ENCODE results near the gene CCDC13.
"Not testable (repeated sequence)": the region's sequence is repeated elsewhere in the genome, so short reads cannot be mapped to it uniquely, and the experiment has no call there.

CCDC13 gene

DNA sequence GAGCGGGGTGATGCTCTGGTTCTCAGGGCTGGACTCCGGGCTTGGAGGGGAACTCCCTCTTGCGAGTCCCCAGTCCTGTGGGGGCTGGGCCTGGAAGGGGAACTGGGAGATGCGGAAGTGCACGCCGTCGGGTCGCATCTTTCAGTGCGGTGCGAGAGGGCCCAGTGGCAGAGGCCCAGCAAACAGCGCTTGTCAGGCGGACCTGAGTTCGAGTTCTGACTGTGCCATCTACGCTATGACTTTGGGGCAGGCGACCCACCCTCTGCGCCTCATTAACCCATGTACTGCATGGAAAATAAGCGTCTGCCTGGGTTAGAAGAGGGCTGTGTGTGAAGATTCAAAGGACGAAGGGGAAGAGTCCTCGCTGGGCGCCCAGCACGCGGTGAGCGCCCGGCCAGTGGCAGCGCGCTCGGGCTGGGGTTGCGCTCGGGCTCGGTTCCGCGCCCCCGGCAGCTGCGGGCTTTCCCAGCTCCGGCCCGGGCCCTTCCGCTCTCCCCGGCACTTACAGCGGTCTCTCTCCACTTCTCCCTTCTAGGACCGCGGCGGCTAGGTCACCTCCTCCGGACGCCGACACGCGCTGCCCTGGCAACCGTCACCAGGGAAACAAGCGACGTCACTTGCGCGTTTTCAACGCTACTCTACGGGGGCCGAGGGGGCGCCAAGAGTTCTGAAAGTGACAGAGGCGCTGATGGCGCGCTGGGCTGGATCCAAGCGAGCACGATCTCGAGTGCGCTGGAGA lies at the start of gene CCDC13:
TSS of gene CCDC13 (minus strand) at position 584 of the 739 bp plus-strand sequence. CDS start 14,908 bp downstream, outside the sequence.
- DNase-seq = peak; percentile 88 to 93

- no peak for DNase-seq
Observed at GRCh38 chr3:42822828-42823227, 49.8 kb upstream of the CCDC13 start.

- DNase-seq = no peak
Observed at GRCh38 chr3:42820746-42821051, 47.6 kb upstream of the CCDC13 start.

GRCh38 chr3:42819351-42819965 lies 46.4 kb upstream of the CCDC13 start:
- DNase-seq = no peak

DNA sequence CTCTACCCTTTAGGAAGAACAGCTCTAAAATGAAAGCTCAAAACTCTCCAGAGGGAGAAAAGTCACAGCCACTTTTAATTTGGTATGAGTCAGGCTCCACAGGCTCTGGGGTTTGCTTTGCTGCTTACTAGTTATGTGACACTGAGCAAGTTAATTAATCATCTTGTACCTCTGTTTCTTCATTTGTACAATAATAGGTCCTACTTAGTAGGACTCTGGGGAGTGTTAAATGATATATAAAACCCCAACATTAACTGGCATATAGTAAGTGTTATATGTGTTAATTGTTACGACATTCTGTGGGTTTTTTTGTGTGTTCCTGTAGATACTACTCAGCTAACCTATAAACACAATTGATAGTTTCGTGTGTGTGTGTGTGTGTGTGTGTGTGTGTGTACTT lies 42.8 kb upstream of the CCDC13 start:
- no peak for DNase-seq

DNA sequence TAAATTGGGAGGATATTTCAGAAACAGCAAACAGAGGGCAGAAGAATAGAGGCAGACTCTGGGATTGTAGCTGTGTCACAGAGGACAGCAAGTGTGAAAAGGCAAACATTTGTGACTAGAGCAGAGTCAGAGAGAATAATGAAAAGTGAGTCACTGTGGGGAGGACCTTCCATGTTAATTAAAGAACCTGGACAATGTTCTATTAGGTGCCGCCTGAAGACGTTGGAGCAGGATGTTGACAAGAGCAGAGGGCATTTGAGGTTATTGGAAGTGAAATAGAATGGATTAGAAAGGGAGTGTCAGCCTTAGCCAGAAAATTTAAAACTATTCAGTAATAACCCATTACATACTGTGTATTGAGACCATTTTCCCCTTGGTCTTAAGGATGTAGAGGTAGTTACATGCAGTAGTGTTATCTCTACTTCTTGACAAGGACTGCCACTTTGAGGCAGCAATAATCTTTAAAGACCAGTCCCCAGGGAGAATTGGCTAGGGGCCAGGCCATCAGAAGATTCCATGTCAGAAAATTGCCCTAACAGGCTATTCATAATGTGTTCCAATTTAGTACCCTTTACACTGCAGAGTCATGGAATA lies 42.0 kb upstream of the CCDC13 start:
- DNase-seq = no peak

DNA sequence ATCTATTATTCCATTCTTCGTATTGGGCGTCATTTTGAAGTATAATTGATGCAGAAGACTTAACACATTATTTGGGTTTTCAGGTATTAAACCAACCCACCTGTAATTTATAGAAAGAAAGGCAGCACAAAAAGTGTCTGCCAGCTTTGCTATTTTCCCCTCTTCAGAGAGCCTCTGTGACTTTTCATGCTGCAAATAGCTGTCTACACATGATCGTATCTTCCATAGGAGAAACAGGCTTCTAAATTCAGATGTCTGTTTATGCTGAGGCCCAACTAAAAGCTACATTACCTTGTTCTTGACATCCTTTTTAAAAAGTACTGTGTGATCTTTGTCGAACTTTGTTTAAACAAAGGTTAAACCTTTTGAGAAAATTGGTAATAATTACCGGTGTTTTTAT lies 41.2 kb upstream of the CCDC13 start:
- DNase-seq = no peak

DNA sequence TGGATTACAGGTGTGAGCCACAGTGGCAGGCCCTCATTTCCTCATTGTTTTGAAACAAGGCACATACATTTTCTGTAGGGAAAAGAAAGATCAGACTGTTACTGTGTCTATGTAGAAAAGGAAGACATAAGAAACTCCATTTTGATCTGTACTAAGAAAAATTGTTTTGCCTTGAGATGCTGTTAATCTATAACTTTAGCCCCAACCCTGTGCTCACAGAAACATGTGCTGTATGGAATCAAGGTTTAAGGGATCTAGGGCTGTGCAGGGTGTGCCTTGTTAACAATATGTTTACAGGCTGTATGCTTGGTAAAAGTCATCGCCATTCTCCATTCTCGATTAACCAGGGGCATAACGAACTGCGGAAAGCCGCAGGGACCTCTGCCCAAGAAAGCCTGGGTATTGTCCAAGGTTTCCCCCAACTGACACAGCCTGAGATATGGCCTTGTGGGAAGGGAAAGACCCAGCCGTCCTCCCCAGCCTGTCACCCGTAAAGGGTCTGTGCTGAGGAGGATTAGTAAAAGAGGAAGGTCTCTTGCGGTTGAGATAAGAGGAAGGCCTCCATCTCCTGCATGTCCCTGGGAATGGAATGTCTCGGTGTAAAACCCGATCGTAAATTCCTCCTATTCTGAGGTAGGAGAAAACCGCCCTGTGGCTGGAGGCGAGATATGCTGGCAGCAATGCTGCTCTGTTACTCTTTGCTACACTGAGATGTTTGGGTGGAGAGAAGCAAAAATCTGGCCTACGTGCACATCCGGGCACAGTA lies 38.2 kb upstream of the CCDC13 start:
- not testable (repeated sequence) for DNase-seq

- not testable (repeated sequence) for DNase-seq
Observed at GRCh38 chr3:42810706-42811105, 37.7 kb upstream of the CCDC13 start.

GRCh38 chr3:42809202-42809601 lies 36.1 kb upstream of the CCDC13 start, which contains the start of gene ACKR2:
TSS of gene ACKR2 (plus strand) at chr3:42809445. CDS start at chr3:42864503, 55,058 bp downstream.
- no peak for DNase-seq

GRCh38 chr3:42807929-42808328 lies 34.9 kb upstream of the CCDC13 start:
- DNase-seq = no peak

DNA sequence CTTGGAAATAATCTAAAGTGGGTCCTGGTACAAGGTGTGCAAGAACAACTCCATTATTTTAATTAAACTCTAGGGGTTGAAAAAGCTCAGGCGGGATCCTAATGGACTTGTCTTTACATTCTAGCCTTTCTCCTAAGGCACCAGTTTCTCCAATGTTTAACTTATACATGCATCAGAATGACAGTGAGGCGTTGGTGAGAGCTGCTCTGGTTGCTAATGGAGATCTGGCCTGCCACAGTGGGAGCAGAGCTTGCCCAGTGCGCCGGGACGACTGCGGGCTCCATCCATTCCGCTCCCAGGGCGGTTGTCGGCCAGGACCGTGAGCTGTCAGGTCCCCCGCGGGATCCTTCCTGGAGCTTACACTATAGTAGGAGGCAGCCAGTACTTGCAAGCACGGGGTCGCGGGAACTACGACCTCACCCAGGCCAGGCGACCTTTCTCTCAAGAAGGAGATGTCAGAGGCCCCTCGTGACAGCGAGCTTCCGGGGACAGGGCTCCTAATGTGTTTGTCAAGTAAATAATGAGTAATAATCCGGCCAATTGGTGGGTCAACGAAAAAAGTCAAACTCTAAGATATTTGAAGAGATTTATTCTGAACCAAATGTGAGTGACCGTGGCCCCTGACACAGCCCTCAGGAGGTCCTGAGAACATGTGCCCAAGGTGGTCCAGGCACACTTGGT lies 32.2 kb upstream of the CCDC13 start:
- no peak for DNase-seq

- no peak for DNase-seq
Observed at GRCh38 chr3:42804831-42805132, 31.7 kb upstream of the CCDC13 start.

DNA sequence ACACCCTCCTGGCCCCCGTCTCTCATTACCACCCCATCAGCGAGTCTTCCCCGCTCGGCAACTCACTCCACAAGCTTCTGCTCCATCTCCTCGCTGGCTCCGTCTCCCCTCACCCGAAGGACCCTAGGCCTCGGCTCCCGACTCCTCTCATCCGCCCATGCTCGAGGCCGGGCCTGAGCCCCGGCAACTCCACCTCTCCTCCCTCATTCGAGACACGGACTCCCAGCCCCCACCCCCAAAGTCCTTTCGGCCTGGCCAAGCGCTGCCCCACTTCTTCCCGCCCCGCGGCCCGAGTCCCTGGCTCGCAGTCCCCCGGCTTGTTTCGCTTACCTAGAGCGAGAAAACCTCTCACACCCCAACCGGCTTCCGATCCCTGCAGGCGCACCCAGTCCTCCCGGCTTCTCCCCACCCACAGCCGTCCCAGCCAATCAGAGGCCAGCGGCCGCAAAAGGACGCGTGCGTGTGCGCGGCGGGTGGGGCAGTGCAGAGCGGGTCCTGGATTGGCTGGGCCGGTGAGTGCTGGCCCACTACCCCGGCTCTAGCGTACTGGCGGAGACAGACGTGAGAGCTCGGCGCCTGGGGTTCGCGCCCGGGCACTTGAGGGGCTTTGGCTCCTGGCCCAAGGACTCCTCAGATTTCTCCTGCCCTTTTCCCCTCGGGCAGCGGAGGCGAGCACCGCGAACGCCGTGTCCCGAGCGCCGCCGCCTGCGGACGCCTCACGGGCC lies 31.2 kb upstream of the CCDC13 start, which contains the start of gene HIGD1A:
TSS of gene HIGD1A (minus strand) at position 385 of the 725 bp plus-strand sequence. CDS start 10,237 bp downstream, outside the sequence.
- DNase-seq = peak; percentile 94 to 95

DNA sequence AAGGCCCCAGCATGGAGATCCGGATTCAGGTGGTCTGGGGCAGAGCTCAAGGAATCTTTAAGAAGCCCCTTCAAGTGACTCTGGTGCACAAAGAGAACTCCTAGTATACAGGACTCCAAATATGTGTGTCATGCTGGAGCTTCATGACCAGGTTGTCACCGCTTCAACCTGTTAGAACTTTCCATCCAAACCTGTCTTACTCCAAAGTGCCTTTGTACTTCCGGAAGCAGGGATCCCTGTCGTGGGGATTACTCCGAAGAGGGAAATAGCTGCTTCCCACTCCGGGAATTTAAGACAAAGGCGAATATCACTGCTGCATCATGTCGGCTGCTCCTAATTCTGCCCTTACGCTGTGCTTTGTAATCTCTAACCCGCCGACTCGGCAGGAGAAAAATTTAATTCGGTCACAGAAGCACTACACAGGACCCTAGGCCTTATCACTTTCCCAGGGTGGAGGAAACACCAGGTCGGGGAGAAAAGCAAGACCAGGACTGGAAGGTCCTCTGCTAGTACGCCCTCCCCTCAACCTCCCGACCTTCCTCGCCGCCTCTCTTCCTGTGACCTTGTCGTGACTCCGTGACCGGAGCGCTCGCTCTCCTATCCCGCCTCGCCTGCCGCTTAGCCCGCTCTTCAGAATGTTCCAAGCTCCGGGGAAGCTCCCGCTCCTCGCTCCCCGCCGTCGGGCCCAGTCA lies 30.5 kb upstream of the CCDC13 start:
- DNase-seq = peak in 1 of 2 donors; percentile 6

GRCh38 chr3:42802876-42803413 lies 29.9 kb upstream of the CCDC13 start:
- no peak for DNase-seq

- DNase-seq = no peak
Observed at GRCh38 chr3:42801784-42802183, 28.7 kb upstream of the CCDC13 start.

DNA sequence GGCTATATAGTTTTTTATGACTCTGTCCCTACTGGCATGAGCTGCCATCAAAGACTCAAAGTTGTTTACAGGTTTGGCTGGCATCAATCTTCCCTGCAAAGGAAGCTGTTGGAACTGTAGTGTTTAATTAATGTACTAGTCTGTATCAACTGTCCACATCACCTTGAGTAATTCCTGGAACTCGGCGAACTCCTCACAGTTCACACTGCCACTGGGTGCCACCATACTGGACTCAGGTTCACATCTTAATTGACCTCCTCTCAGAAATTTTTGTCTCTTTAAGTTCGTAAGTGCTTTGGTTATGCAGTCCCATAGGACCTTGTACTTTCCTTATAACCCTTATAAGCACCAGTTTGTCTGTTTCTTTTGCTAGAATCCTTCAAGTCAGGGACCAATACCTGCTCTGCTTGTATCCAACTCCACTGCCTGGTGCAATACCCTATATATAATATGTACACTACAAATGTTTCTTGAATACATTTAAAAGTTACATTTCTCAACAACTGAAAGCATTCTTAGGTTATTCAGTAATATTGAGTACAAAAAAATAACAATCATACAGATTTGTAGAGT lies 28.1 kb upstream of the CCDC13 start:
- no peak for DNase-seq

DNA sequence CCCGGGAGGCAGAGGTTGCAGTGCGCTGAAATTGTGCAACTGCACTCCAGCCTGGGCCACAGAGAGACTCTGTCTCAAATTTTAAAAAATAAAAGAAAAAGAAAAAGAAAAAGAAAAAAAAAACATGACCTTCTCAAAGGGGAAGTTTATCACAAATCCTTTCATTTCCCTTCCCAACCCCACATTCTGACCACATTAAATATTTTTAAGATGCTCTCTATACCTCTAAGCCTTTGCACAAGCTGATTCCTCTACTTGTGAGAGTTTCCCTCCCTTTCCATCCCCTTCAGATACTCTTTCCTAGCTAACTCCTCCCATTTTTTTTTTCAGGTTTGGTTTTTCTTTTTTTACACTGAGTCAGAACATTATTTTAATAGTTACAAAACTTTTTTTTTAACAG lies 27.2 kb upstream of the CCDC13 start:
- DNase-seq = no peak

DNA sequence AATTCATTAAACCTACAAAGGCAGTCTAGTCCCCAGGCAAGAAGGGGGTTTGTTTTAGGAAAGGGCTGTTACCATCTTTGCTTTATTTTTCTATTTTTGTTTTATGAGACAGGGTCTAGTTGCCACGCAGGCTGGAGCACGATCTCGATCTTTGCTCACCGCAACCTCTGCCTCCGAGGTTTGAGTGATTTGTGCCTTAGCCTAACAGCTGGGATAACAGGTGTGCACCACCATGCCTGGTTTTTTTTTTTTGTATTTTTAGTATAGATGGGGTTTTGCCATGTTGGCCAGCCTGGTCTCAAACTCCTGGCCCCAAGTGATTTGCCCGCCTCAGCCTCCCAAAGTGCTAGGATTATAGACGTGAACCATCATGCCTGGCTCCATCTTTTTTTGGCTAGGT lies 26.3 kb upstream of the CCDC13 start:
- DNase-seq = no peak

DNA sequence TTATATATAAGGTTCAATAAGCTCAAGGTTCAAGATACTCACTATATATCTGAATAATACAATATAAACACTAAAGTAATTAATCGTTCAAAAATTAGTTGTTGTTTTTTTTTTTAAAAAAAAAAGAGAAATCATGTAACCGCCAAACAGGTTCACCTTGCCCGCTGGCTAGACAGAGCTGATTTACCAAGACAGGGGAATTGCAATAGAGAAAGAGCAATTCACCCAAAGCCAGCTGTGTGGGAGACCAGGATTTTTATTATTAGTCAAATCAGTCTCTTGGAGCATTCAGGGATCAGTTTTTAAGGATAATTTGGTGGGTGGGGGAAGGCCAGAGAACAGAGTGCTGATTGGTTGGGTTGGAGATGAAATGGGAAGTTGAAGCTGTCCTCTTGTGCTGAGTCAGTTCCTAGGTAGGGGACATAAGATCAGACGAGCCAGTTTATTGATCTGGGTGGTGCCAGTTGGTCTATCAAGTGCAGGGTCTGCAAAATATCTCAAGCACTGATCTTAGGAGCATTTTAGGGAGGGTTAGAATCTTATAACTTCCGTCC lies 23.4 kb upstream of the CCDC13 start:
- no peak for DNase-seq
